Astrocyte (in vitro differentiated cells and primary cell): Measurements from ENCODE around the gene TMEM87A.

ENCODE experiments used
- EZH2 ChIP-seq: IDR thresholded peaks from 2 replicates; pipeline ENCODE4 v1.6.1; 2012; ENCODE audit warnings: mild to moderate bottlenecking, low read length, inconsistent platforms; ENCODE audit not compliant: insufficient read depth
- TF ChIP-seq, protein P1 (sequence below): IDR thresholded peaks from 2 replicates; pipeline ENCODE4 v1.5.1; 2011; ENCODE audit warnings: low read depth, mild to moderate bottlenecking, inconsistent platforms, low read length, moderate library complexity; ENCODE audit not compliant: insufficient read depth

DNA sequence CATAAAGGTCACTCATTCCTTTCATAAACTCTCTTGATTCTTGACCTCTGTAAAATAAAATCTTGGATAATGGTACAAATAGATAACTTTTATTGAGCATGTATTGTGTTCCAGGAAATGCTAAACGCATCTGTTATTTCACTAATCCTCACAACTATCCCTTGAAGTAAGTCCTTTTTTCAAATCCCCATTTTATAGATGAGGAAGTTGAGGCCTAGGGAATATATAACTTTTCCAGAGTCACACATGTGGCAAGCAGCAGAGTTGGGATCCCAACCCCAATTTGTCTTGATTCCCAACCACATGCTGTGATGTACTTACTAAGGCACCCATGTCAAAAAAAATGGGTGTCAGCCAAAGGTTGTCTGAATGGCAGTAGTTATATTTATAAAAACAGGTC, 71.4 kb downstream of the TMEM87A start:
- no peak for TF ChIP-seq EZH2
- TF ChIP-seq, protein P1, sequence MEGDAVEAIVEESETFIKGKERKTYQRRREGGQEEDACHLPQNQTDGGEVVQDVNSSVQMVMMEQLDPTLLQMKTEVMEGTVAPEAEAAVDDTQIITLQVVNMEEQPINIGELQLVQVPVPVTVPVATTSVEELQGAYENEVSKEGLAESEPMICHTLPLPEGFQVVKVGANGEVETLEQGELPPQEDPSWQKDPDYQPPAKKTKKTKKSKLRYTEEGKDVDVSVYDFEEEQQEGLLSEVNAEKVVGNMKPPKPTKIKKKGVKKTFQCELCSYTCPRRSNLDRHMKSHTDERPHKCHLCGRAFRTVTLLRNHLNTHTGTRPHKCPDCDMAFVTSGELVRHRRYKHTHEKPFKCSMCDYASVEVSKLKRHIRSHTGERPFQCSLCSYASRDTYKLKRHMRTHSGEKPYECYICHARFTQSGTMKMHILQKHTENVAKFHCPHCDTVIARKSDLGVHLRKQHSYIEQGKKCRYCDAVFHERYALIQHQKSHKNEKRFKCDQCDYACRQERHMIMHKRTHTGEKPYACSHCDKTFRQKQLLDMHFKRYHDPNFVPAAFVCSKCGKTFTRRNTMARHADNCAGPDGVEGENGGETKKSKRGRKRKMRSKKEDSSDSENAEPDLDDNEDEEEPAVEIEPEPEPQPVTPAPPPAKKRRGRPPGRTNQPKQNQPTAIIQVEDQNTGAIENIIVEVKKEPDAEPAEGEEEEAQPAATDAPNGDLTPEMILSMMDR: no peak
